Dendritic cell treated with granulocyte-macrophage colony-stimulating factor and Interleukin-4, amounts not matched to agents 40 ng/mL and 50 ng/mL, for 4 days (primary cell): ENCODE measurements around the gene MAP3K7.

Experiments used
- H3K27ac Mint-ChIP-seq: one replicate; pipeline ENCODE4 v1.8.0; 2022; ENCODE audit warnings: mild to moderate bottlenecking, mixed read lengths
- H3K27me3 Mint-ChIP-seq: one replicate; pipeline ENCODE4 v1.8.0; 2022; ENCODE audit warnings: mild to moderate bottlenecking, mixed read lengths
- H3K36me3 Mint-ChIP-seq: one replicate; pipeline ENCODE4 v1.8.0; 2022; ENCODE audit warnings: low read depth, mixed read lengths
- H3K4me1 Mint-ChIP-seq: one replicate; pipeline ENCODE4 v1.8.0; 2022; ENCODE audit warnings: low read depth, mixed read lengths
- H3K4me3 Mint-ChIP-seq: one replicate; pipeline ENCODE4 v1.8.0; 2022; ENCODE audit warnings: mild to moderate bottlenecking, moderate library complexity, mixed read lengths
- H3K9me3 Mint-ChIP-seq: one replicate; pipeline ENCODE4 v1.8.0; 2022; ENCODE audit warnings: mixed read lengths
- intact Hi-C: fragments of 100-400 bp; cut with micrococcal nuclease; formaldehyde crosslinking; loops from one replicate; pipeline ENCODE4 v1.15.0; 2022

Gene MAP3K7

DNA sequence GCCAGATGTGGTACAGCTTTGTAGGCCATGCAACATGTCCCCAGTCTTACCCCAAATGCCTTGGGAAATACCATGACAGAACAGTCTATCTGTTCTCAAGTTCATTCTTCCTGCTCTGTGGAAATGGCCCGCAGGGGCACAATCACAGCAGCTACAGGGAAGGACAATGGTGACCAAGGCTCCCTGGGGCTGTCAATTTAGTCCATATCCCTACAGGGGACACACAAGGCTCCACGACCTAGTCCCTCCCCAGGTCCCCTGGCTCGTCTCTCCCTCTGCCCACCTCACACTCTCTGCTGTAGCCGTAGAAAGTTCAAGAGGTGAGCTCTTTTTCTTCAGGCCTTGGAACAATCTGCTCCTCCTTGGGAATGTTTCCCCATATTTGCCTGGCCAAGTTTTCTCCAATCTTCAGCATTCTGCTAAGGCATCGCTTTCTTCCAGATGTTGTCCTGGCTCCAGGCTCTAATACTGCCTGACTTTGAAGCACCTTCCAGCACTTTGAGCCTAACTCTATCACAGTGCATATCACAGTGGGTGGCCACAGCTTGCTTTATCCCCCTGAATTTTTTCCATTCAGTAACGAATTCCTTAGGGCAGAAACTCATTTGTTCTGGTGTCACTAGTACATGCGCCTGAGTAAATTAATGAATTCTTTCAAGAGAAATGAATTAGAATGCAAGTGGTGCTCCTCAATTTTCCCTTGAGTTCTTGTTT lies 92.6 kb downstream of the MAP3K7 start:
- peaks cover 8% of the 10 kb centered on the region for H3K4me1 Mint-ChIP-seq
- H3K9me3 Mint-ChIP-seq, result no peaks in the 10 kb centered on the region
- no peak overlapping the region for H3K4me3 Mint-ChIP-seq
- H3K27me3 Mint-ChIP-seq, result no peaks in the 10 kb centered on the region
- H3K36me3 Mint-ChIP-seq, result no peaks in the 10 kb centered on the region
- H3K27ac Mint-ChIP-seq, result no peak overlapping the region
- intact Hi-C loops, result no loop called here

DNA sequence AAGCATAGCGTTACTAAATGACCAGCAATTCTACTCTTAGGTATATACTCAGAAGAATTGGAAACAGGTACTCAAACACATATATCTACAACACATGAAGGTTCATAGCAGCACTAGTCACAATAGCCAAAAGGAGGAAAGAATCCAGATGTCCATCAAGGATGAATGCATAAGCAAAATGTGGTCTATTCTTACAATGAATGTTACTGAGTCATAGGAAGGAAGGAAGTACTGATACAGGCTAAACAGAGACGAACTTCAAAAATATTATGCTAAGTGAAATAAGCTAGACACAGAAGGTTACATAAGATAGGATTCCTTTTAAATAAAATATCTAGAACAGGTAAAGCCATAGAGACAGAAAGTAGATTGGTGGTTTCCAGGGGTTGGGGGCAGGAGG lies 93.5 kb downstream of the MAP3K7 start:
- no peak overlapping the region for H3K27ac Mint-ChIP-seq
- H3K27me3 Mint-ChIP-seq, result no peaks in the 10 kb centered on the region
- no peaks in the 10 kb centered on the region for H3K9me3 Mint-ChIP-seq
- no peak overlapping the region for H3K4me3 Mint-ChIP-seq
- intact Hi-C loops, result no loop called here
- peaks cover 8% of the 10 kb centered on the region for H3K4me1 Mint-ChIP-seq
- no peaks in the 10 kb centered on the region for H3K36me3 Mint-ChIP-seq

GRCh38 chr6:90492798-90493197 lies 94.1 kb downstream of the MAP3K7 start:
- Mint-ChIP-seq H3K36me3 (no peaks in the 10 kb centered on the region), H3K4me1 (peaks cover 8% of the 10 kb centered on the region), H3K9me3 (no peaks in the 10 kb centered on the region), H3K27me3 (no peaks in the 10 kb centered on the region), H3K4me3 (no peak overlapping the region), H3K27ac (no peak overlapping the region)
- intact Hi-C loops, result no loop called here

GRCh38 chr6:90492369-90492768 lies 94.5 kb downstream of the MAP3K7 start:
- intact Hi-C loops, result no loop called here
- H3K27me3 Mint-ChIP-seq, result no peaks in the 10 kb centered on the region
- H3K9me3 Mint-ChIP-seq, result no peaks in the 10 kb centered on the region
- H3K4me1 Mint-ChIP-seq, result peaks cover 8% of the 10 kb centered on the region
- no peaks in the 10 kb centered on the region for H3K36me3 Mint-ChIP-seq
- H3K4me3 Mint-ChIP-seq, result no peak overlapping the region
- no peak overlapping the region for H3K27ac Mint-ChIP-seq

- Mint-ChIP-seq H3K4me1 (peaks cover 8% of the 10 kb centered on the region), H3K4me3 (no peak overlapping the region), H3K36me3 (no peaks in the 10 kb centered on the region), H3K27ac (no peak overlapping the region), H3K27me3 (no peaks in the 10 kb centered on the region), H3K9me3 (no peaks in the 10 kb centered on the region)
- intact Hi-C loops, result no loop called here
These were observed 96.7 kb downstream of the MAP3K7 start for GRCh38 chr6:90490030-90490716.

GRCh38 chr6:90488816-90489215 lies 98.1 kb downstream of the MAP3K7 start:
- Mint-ChIP-seq H3K4me3 (no peak overlapping the region), H3K9me3 (no peaks in the 10 kb centered on the region), H3K27me3 (no peaks in the 10 kb centered on the region), H3K27ac (no peak overlapping the region), H3K36me3 (no peaks in the 10 kb centered on the region), H3K4me1 (peaks cover 8% of the 10 kb centered on the region)
- intact Hi-C loops, result no loop called here

GRCh38 chr6:90485635-90486277 lies 101.1 kb downstream of the MAP3K7 start:
- no peaks in the 10 kb centered on the region for H3K36me3 Mint-ChIP-seq
- H3K4me3 Mint-ChIP-seq, result no peak overlapping the region
- intact Hi-C loops, result no loop called here
- H3K9me3 Mint-ChIP-seq, result peaks cover 6% of the 10 kb centered on the region
- no peak overlapping the region for H3K27ac Mint-ChIP-seq
- no peaks in the 10 kb centered on the region for H3K27me3 Mint-ChIP-seq
- no peaks in the 10 kb centered on the region for H3K4me1 Mint-ChIP-seq

GRCh38 chr6:90484903-90485302 lies 102.0 kb downstream of the MAP3K7 start:
- no peak overlapping the region for H3K27ac Mint-ChIP-seq
- H3K4me3 Mint-ChIP-seq, result no peak overlapping the region
- H3K4me1 Mint-ChIP-seq, result no peaks in the 10 kb centered on the region
- H3K27me3 Mint-ChIP-seq, result no peaks in the 10 kb centered on the region
- intact Hi-C loops, result no loop called here
- no peaks in the 10 kb centered on the region for H3K36me3 Mint-ChIP-seq
- peaks cover 6% of the 10 kb centered on the region for H3K9me3 Mint-ChIP-seq

- intact Hi-C loops, result no loop called here
- no peak overlapping the region for H3K4me3 Mint-ChIP-seq
- peaks cover under 1% of the 10 kb centered on the region for H3K4me1 Mint-ChIP-seq
These were observed 102.5 kb downstream of the MAP3K7 start for GRCh38 chr6:90484385-90484784.

DNA sequence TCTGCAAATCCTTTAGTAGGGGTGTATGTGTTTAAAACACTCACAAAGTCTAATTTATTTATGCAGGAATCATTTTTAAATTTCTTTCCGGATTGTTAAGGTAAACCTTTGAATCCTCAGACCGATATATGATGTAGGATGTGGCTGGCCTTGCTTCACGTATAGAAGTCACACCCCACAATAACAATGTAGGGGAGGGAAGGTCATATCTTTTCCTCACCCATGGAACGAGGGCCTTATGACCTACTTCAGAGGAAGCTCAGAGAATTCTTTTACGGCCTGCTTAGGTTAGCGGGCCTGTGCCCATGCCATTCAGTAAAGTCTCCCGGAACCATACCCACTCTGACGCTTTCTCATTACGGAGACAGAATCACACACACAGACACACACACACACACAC lies 102.9 kb downstream of the MAP3K7 start:
- peaks cover 5% of the 10 kb centered on the region for H3K4me1 Mint-ChIP-seq
- H3K9me3 Mint-ChIP-seq, result peaks cover 6% of the 10 kb centered on the region
- intact Hi-C loops, result no loop called here
- H3K4me3 Mint-ChIP-seq, result no peak overlapping the region
- H3K27ac Mint-ChIP-seq, result no peak overlapping the region
- no peaks in the 10 kb centered on the region for H3K36me3 Mint-ChIP-seq
- H3K27me3 Mint-ChIP-seq, result no peaks in the 10 kb centered on the region

More at GRCh38 chr6:90484385-90484784, 102.5 kb downstream of the MAP3K7 start:
- H3K27ac Mint-ChIP-seq, result no peak overlapping the region
- peaks cover 6% of the 10 kb centered on the region for H3K9me3 Mint-ChIP-seq
- H3K36me3 Mint-ChIP-seq, result no peaks in the 10 kb centered on the region
- no peaks in the 10 kb centered on the region for H3K27me3 Mint-ChIP-seq

DNA sequence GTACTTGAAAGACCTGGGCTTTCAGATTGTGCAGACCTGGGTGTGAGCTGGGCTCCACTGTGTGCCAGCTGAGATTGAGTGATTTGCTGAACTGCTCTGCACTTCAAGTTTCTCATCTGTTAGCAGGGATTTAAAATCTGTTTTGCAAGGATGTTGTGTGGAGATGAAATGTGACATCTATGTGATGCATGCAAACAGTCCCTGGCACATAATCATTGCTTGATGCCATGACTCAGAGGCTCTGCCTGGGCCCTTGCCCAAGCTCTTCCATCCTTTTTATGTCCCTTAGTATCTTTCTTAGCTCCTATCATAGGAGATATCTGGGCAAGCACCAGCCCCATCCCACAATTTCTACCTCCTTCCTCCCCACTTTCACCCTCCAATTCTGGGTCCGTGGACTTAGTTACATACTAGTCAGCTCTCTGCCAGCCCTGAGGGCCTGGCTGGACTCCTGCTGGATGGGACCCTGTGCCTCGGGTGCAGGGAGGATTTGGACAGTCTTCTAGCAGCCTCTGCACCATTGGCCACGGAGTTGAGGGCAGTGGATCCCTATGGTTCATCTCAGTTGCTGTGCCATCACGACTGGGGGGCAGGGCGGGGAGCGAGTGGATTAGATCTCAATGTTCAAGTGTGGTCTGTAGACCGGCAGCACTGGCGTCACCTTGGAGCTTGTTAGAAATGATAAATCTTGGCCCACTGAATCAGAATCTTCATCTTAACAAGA lies 103.6 kb downstream of the MAP3K7 start:
- Mint-ChIP-seq H3K27ac (no peak overlapping the region), H3K4me1 (peaks cover 8% of the 10 kb centered on the region), H3K27me3 (no peaks in the 10 kb centered on the region), H3K4me3 (no peak overlapping the region), H3K36me3 (no peaks in the 10 kb centered on the region), H3K9me3 (peaks cover 6% of the 10 kb centered on the region)
- intact Hi-C loops, result no loop called here

DNA sequence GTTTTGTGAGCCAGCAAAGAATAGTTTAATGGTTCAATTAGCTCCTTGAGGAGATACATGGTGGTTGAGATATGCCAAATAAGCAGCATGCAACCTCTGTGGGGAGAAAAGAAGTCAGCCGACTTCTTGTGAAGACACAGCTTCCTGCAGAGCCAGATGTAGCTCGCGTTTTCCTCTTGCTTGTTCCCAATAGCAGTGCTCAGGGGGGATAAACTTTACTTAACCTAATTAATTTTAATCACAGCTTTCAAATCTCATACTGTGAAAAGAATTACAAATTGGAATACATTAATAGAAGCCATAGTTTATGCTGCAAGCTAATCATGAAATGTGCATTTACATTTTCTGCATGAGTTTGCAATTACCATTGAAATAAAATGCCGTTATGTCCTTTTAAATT lies 106.2 kb downstream of the MAP3K7 start:
- peaks cover 8% of the 10 kb centered on the region for H3K4me1 Mint-ChIP-seq
- no peaks in the 10 kb centered on the region for H3K36me3 Mint-ChIP-seq
- H3K9me3 Mint-ChIP-seq, result peaks cover 6% of the 10 kb centered on the region
- no peaks in the 10 kb centered on the region for H3K27me3 Mint-ChIP-seq
- H3K27ac Mint-ChIP-seq, result no peak overlapping the region
- H3K4me3 Mint-ChIP-seq, result no peak overlapping the region
- intact Hi-C loops, result no loop called here

DNA sequence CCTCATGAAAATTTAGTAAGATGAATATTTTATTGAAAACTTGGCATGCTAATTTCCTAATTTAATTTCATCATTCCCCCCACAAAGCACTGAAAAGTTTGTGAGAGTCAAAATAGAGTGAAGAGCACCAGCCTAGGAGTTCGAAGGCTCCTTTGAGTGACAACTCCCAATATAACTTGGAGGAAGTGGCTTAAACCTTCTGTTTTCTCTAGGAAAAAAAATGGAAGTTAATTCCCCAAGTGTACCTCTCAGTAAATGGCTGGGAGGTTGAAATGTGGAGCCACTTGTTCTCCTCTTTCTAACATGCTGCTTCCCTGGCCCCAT lies 107.3 kb downstream of the MAP3K7 start:
- H3K36me3 Mint-ChIP-seq, result no peaks in the 10 kb centered on the region
- no peaks in the 10 kb centered on the region for H3K27me3 Mint-ChIP-seq
- H3K9me3 Mint-ChIP-seq, result peaks cover 6% of the 10 kb centered on the region
- H3K4me3 Mint-ChIP-seq, result no peak overlapping the region
- intact Hi-C loops, result loop anchor here (1.0 kb wide), 4 partner anchors 86 to 539 kb away; no protein-coding TSS in a partner anchor
- no peak overlapping the region for H3K27ac Mint-ChIP-seq
- peaks cover 8% of the 10 kb centered on the region for H3K4me1 Mint-ChIP-seq
